GM21447 (cell line): ENCODE results near the gene SOX12.
"Not testable (repeated sequence)": the region's sequence is repeated elsewhere in the genome, so short reads cannot be mapped to it uniquely, and the experiment has no call there.

ENCODE experiments used
- ATAC-seq: cut with Tn5 transposase; IDR thresholded peaks from one replicate; pipeline ENCODE4 v1.9.1; 2021; ENCODE audit not compliant: unreplicated experiment

Gene SOX12

DNA sequence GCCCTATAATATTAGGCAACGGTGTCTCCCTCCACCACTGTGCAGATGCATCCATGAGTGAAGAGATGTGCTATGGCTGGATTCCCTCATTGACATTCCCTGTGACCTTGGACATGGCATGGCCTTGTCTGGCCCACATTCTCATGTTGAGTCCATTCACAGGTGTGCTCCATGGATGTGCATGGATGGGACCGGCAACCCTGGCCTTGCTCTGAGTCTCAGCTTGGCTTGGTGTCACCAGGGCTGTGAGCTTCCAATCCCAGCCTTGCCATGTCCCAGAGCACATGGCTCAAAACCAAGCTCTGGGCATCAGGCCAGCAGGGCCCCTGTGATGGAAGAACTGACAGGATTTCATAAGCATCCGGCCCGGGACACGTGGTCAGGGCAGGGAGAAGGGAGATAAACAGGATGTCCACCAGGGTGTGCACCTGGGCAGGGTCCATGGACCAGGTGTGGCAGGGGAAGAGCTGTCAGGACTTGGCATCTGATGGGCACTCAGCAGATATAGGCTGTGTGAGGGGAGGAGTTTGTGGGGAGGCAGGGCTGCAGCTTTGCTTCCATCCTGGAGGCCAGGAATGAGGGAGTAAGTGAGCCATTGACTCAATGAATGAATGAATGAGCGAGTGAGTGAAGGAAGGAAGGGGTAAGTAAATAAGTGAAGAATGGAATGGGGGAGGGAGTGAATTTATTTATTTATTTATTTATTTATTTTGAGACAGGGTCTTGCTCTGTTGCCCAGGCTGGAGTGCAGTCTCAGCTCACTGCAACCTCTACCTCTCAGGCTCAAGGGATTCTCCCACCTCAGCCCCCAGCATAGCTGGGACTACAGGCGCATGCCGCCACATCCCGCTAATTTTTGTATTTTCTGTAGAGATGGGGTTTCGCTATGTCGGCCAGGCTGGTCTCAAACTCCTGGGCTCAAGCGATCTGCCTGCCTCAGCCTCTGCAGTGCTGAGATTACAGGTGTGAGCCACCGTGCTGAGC lies 37.2 kb downstream of the SOX12 start:
- peak; percentile 56 for ATAC-seq

- no peak for ATAC-seq
Observed at GRCh38 chr20:363319-364078, 38.1 kb downstream of the SOX12 start.

GRCh38 chr20:364905-365794 lies 39.8 kb downstream of the SOX12 start:
- ATAC-seq = no peak

- no peak for ATAC-seq
Observed at GRCh38 chr20:366041-366718, 40.8 kb downstream of the SOX12 start.

DNA sequence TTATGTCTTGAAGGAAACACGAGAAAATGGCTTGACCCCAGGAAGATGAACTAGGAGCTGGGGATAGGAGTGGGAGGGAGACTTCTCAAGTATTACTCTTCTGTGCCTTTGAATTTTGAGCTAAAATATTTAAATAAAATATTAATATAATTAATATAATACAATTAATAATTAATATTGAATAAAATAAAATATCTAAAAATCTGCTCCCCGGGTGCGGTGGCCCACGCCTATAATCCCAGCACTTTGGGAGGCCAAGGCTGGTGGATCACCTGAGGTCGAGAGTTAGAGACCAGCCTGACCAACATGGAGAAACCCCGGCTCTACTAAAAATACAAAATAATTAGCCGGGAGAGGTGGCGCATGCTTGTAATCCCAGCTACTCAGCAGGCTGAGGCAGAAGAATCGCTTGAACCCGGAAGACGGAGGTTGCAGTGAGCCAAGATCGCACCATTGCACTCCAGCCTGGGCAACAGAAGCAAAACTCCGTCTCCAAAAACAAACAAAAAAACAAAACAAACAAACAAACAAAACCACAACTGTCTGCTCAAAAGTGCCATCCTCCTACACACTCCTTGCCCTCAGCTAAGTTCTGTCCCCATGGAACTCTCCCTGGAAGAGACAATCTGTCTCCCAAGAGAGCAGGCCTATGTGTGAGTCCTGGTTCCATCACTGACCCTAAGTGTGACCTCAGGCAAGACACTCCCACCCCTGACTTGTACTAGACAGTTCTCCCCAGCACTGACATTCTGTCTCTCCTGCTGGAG lies 41.5 kb downstream of the SOX12 start:
- ATAC-seq = no peak

DNA sequence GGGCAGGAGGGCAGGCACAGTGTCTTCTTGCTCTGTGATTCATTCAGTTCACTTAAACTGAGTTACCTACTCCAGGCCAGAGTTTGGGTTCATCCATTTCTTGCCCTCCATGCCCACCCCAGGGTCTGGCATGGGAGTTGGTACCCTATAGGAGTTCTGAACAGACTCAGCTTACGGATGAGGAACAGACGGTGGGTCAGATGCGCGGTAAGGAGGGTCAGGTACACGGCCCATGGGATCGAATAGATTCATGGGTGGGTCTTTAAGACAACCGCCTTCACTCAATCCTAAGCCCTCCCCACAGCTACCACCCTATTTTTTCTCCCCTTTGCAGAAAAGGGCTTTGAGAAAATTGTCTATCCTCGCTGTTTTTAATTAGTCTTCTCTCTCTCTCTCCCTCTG lies 42.1 kb downstream of the SOX12 start:
- no peak for ATAC-seq

DNA sequence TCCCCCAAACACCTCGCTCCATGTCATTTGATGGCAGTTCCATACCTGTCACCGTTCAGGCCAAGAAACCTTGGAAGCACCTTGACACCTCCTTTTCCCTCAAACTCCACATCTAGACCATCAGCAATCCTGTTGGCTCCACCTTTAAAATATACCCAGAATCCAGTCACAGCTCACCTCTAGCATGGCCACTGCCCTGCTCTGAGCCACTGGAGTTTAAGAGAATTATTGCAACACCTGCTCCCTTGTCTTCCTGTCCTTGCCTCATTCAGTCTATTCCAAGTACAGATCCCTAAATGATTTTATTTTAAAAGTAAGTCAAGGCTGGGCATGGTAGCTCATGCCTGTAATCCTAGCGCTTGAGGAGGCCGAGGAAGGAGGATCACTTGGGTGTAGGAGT lies 43.6 kb downstream of the SOX12 start:
- ATAC-seq = no peak

DNA sequence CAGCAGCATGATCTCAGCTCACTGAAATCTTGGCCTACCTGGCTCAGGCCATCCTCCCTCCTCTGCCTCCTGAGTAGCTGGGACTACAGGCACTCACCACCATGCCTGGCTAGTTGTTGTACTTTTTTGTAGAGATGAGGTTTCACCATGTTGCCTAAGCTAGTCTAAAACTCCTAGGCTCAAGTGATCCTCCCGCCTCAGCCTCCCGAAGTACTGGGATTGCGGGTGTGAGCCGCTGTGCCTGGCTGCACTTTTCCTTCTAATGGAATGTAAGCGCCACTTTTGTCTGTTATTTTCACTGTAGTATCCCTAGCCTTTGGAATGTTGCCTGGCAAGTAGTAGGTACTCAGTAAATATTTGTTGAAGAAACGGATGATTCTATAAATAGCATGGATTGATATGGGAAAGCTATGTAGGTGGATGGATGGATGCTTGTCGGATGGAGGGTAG lies 44.8 kb downstream of the SOX12 start:
- no peak for ATAC-seq

DNA sequence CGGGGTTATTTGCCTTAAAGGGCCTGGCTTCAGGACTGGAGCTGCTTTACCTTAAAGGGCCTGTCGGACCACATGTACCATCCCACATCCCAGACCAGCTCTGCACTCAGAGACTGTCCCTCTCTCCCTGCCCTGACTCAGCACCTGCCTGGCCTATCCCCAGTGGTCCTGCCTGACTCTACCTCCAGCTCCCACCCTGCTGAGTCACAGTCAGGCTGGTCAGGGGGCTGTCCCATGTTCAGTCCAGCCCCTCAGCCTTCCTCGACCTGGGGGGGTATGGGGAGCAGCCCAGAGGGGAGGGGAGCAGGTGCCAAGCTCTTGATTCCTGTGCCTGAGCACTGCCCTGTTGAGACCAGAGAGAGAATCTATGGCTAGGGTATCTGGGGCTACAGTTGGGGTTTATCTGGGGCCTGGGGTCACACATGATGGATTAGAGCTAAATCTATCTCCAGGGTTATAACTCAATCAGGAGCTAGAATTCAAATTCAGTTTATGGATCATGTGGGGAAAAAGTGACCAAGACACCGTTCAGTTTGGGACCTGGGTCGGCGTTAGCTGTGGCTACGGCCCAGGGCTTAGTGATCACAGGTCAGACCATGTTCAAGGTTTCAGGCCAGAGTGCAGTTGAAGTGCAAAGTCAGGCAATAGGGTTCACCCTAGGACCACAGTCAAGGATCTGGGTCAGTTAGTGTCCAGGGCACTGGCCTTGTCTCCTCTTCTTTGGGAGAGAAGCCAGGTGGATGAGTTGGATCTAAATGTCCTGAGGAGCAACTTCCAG lies 45.8 kb downstream of the SOX12 start:
- no peak for ATAC-seq

DNA sequence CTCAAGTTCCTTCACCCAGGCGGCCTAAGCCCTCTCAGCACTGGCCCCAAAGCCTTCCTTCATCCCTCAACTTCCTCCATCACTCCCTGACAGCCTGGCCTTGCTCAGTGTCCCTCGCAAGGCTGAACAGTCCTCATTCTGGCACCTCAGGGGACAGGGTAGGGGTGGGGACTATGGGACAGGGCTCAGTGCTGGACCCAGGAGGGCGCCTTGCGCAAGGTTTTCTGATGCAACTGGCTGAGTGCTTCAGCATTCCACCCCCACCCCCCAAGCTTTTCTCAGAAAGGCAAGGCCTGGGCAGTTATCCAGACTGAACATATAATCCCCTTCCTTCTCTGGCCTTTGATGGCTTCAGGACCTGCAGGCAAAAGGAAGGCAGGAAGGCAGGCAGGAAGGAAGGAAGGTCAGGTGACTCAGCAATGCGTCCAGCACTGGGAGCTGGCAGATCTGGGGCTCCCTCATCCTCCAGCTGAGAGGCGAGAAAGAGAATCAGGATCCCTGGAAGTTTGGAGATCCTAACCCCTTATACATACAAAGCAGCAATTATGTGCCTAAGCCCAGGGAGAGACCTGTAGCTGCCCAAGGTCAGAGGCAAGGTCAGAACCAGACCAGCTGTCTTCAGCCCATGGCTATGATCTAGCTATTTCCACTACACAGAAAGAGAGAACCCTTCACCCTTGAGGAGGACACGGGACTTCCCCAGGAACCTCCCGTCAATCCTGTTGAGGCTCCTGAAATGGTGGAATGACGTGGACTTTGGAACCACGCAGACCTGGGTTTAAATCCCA lies 46.6 kb downstream of the SOX12 start:
- ATAC-seq = no peak

DNA sequence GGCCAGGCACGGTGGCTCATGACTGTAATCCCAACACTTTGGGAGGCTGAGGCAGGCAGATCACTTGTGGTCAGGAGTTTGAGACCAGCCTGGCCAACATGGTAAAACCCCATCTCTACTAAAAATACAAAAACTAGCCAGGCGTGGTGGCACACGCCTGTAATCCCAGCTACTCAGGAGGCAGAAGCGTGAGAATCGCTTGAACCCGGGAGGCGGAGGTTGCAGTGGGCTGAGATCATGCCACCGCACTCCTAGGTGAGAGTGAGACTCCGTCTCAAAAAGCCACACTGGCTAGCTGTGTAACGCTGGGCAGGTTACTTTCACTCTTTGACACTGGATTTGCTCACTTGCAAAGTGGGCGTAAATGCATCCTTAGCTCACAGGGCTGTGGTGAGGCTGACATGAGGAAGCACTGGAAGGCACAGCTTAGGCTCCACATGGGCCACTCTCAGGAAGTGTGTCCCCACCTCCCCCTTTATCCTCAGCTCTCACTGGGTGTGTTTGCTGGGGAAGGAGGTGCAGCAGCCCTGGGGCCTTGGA lies 47.3 kb downstream of the SOX12 start:
- ATAC-seq = not testable (repeated sequence)

- ATAC-seq = no peak
Observed at GRCh38 chr20:373171-373890, 48.0 kb downstream of the SOX12 start.

GRCh38 chr20:375265-375889 lies 50.0 kb downstream of the SOX12 start:
- ATAC-seq = no peak

GRCh38 chr20:376089-376488 lies 50.7 kb downstream of the SOX12 start:
- no peak for ATAC-seq

GRCh38 chr20:376750-377149 lies 51.4 kb downstream of the SOX12 start:
- ATAC-seq = no peak

- ATAC-seq = not testable (repeated sequence)
Observed at GRCh38 chr20:377578-377977, 52.2 kb downstream of the SOX12 start.

GRCh38 chr20:378961-379336 lies 53.6 kb downstream of the SOX12 start:
- ATAC-seq = no peak
